Kidney epithelial cell (primary cell): ENCODE measurements around the gene PRKCQ. TPM values are rescaled to one million over a fixed set of nuclear protein-coding genes. Genes with fewer than 3 reads are reported as not detected.

Experiments used
- DNase-seq: peaks from one replicate; pipeline ENCODE4 v3.0.0-alpha.2; 2010; ENCODE audit warnings: low read depth
- H3K27me3 ChIP-seq: 2 replicates; pipeline ENCODE4 v1.6.0; 2011; ENCODE audit warnings: low read length; ENCODE audit not compliant: control insufficient read depth, insufficient read depth
- H3K36me3 ChIP-seq: 2 replicates; pipeline ENCODE4 v1.5.1; 2011; ENCODE audit warnings: low read length; ENCODE audit not compliant: control insufficient read depth, insufficient read depth
- H3K4me3 ChIP-seq: 2 replicates; pipeline ENCODE4 v1.5.1; 2011; ENCODE audit warnings: low read depth, mild to moderate bottlenecking, control low read depth, low read length
- CTCF ChIP-seq: IDR thresholded peaks from 2 replicates; pipeline ENCODE4 v1.5.1; 2011; ENCODE audit warnings: mild to moderate bottlenecking, moderate library complexity, low read length, control low read depth, inconsistent platforms; ENCODE audit not compliant: insufficient read depth, poor library complexity, severe bottlenecking
- total RNA-seq: library from RNA; depleted of rRNA; stranded (reverse); fragments of >200 nt; gene quantifications from 2 replicates; pipeline ENCODE4 v1.2.3, GENCODE V29; 2015

Gene PRKCQ
- total RNA-seq, 1 donor from 2014 or later: 8.1 TPM

- no peak for DNase-seq
- H3K36me3 ChIP-seq: no peaks in the 10 kb centered on the region
- H3K27me3 ChIP-seq: peaks cover 5% of the 10 kb centered on the region
- no peak overlapping the region for H3K4me3 ChIP-seq
- TF ChIP-seq CTCF: no peak
Observed at GRCh38 chr10:6404127-6405072, 175.7 kb downstream of the PRKCQ start.

GRCh38 chr10:6402960-6403359, 177.1 kb downstream of the PRKCQ start:
- H3K36me3 ChIP-seq: no peaks in the 10 kb centered on the region
- TF ChIP-seq CTCF: no peak
- no peak overlapping the region for H3K4me3 ChIP-seq
- DNase-seq: no peak
- peaks cover 5% of the 10 kb centered on the region for H3K27me3 ChIP-seq

GRCh38 chr10:6402349-6402709, 177.7 kb downstream of the PRKCQ start:
- TF ChIP-seq CTCF: no peak
- Histone ChIP-seq H3K36me3 (no peaks in the 10 kb centered on the region), H3K27me3 (peaks cover 5% of the 10 kb centered on the region), H3K4me3 (no peak overlapping the region)
- no peak for DNase-seq

- DNase-seq: peak; percentile 58
- H3K27me3 ChIP-seq: peaks cover 5% of the 10 kb centered on the region
- peak overlapping the region; percentile 23 for H3K4me3 ChIP-seq
- TF ChIP-seq CTCF: peak; percentile 68
- H3K36me3 ChIP-seq: no peaks in the 10 kb centered on the region
Observed at GRCh38 chr10:6401558-6402348, 178.3 kb downstream of the PRKCQ start.

GRCh38 chr10:6400821-6401465, 179.1 kb downstream of the PRKCQ start:
- Histone ChIP-seq H3K27me3 (peaks cover 5% of the 10 kb centered on the region), H3K36me3 (no peaks in the 10 kb centered on the region), H3K4me3 (no peak overlapping the region)
- no peak for DNase-seq
- TF ChIP-seq CTCF: no peak
